ENCODE data around the gene BRME1.

DNA sequence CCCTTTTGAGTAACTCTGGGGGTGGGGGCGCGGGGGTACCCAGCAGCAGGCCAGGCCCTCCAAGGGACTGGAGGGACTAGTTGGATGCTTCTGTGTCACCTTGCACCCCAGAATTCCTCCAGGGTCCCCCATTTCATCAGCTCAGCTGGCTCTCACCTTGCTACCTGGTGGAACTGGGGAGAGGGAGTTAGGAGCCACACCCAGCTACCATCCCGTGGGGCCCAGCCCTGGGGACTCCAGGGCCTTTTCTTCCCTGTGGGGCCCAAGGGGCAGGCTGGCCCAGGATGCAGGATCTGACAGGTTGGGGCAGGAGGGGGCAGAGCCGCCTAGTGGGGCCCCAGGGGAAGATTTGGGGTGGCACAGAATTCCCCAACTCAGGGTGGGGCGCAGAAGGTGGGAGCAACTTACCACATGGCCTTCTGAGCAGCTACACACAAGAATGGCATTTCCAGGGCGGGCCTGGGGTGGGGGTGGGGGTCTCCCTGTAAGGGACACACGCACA, 61.7 kb downstream of the BRME1 start:
- no peak for TF ChIP-seq EZH2 (IDR thresholded peaks at IDR 0.05; ENCODE audit: low read length)
- TF ChIP-seq, protein P1, sequence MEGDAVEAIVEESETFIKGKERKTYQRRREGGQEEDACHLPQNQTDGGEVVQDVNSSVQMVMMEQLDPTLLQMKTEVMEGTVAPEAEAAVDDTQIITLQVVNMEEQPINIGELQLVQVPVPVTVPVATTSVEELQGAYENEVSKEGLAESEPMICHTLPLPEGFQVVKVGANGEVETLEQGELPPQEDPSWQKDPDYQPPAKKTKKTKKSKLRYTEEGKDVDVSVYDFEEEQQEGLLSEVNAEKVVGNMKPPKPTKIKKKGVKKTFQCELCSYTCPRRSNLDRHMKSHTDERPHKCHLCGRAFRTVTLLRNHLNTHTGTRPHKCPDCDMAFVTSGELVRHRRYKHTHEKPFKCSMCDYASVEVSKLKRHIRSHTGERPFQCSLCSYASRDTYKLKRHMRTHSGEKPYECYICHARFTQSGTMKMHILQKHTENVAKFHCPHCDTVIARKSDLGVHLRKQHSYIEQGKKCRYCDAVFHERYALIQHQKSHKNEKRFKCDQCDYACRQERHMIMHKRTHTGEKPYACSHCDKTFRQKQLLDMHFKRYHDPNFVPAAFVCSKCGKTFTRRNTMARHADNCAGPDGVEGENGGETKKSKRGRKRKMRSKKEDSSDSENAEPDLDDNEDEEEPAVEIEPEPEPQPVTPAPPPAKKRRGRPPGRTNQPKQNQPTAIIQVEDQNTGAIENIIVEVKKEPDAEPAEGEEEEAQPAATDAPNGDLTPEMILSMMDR (optimal IDR thresholded peaks at IDR 0.05 in 1 of 3, IDR thresholded peaks at IDR 0.05 in 1 of 3, conservative IDR thresholded peaks at IDR 0.05 in 1 of 3; ENCODE audit: extremely low read depth in 1 of 3, insufficient read depth in 2 of 3, low read length in 3 of 3), result peak in 2 of 3 experiments; percentile 22 to 26
